ENCODE data around the gene ATP8A2.

DNA sequence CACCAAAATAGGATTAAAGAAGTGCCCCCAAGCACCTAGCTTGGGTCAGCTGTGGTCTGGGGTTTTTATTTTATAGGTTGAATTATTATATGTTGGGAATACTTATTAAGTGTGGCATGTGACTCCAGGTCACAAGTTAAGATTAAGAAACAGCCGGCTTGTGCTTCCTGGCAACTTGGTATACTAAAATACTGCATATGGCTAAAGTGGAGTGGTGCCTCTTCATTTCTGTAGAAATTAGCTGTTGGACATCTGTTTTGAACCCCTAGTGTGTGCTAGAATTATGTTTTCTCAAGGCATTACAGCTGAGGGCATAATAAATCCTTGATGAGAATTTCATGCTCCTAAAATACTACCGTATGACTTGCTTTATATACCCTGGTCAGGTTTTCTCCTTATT, 393.5 kb downstream of the ATP8A2 start:
- TF ChIP-seq, protein P1, sequence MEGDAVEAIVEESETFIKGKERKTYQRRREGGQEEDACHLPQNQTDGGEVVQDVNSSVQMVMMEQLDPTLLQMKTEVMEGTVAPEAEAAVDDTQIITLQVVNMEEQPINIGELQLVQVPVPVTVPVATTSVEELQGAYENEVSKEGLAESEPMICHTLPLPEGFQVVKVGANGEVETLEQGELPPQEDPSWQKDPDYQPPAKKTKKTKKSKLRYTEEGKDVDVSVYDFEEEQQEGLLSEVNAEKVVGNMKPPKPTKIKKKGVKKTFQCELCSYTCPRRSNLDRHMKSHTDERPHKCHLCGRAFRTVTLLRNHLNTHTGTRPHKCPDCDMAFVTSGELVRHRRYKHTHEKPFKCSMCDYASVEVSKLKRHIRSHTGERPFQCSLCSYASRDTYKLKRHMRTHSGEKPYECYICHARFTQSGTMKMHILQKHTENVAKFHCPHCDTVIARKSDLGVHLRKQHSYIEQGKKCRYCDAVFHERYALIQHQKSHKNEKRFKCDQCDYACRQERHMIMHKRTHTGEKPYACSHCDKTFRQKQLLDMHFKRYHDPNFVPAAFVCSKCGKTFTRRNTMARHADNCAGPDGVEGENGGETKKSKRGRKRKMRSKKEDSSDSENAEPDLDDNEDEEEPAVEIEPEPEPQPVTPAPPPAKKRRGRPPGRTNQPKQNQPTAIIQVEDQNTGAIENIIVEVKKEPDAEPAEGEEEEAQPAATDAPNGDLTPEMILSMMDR (IDR thresholded peaks at IDR 0.05) = no peak
- no peak for TF ChIP-seq POLR2A (IDR thresholded peaks at IDR 0.05)
